Naive thymus-derived CD8-positive, alpha-beta T cell (primary cell): ENCODE results near the gene DLG5. TPM values are rescaled to one million over a fixed set of nuclear protein-coding genes. Genes with fewer than 3 reads are reported as not detected.

Experiments used
- ATAC-seq, 2 donors: fragments of 150-1000 bp; cut with Tn5 transposase in 1 of 2; sonication (Bioruptor Pico), chemical (Tn5 transposase) in 1 of 2; 1 replicate in 1 of 2; 2 replicates in 1 of 2; pipeline ENCODE4 v1.10.0; 2021; ENCODE audit warnings: mild to moderate bottlenecking in 2 of 2, moderate library complexity in 2 of 2
- POLR2A ChIA-PET: fragments of 350-600 bp; sonication (Branson Sonifier 250); formaldehyde crosslinking; loops from one replicate; lab custom pipeline; 2021; ENCODE audit warnings: antibody characterized with exemption; lab: Charles Lee
- DNase-seq, 10 donors: peaks; one replicate each; pipeline versions ENCODE4 v3.0.0 to v3.0.0-alpha.2; 2020 to 2022
- H3K27ac Mint-ChIP-seq, 10 donors: one replicate each; pipeline ENCODE4 v1.8.0; 2020 to 2022; ENCODE audit warnings: mild to moderate bottlenecking in 10 of 10, mixed read lengths in 10 of 10, moderate library complexity in 4 of 10, inconsistent platforms in 1 of 10
- H3K27me3 Mint-ChIP-seq, 5 donors: one replicate each; pipeline ENCODE4 v1.8.0; 2021 to 2022; ENCODE audit warnings: mixed read lengths in 5 of 5
- H3K36me3 Mint-ChIP-seq, 3 donors: one replicate each; pipeline ENCODE4 v1.8.0; 2020 to 2022; ENCODE audit warnings: mixed read lengths in 3 of 3, mild to moderate bottlenecking in 2 of 3, inconsistent platforms in 1 of 3
- H3K4me1 Mint-ChIP-seq, 4 donors: one replicate each; pipeline ENCODE4 v1.8.0; 2021 to 2022; ENCODE audit warnings: mixed read lengths in 4 of 4
- H3K4me3 Mint-ChIP-seq, 10 donors: one replicate each; pipeline ENCODE4 v1.8.0; 2020 to 2022; ENCODE audit warnings: mild to moderate bottlenecking in 10 of 10, mixed read lengths in 10 of 10, moderate library complexity in 6 of 10, inconsistent platforms in 1 of 10
- H3K9me3 Mint-ChIP-seq, 9 donors: one replicate each; pipeline ENCODE4 v1.8.0; 2020 to 2022; ENCODE audit warnings: mixed read lengths in 9 of 9, mild to moderate bottlenecking in 3 of 9, inconsistent platforms in 1 of 9, moderate library complexity in 1 of 9
- polyA plus RNA-seq, 3 donors: library from polyadenylated mRNA; unstranded; fragments of 300-500 nt; fragmentation: Illumina TruSeq; gene quantifications; one replicate each; pipeline ENCODE4 v1.2.3, GENCODE V29; 2021
- total RNA-seq, 8 experiments: library from RNA in 2 of 8; stranded (reverse) in 2 of 8; gene quantifications; one replicate each; pipeline ENCODE4 v1.2.3 and lab custom pipeline; 2021 to 2026

The DLG5 gene
- total and polyA plus RNA-seq, 5 experiments from 2014 or later: 0.04 to 0.55 (median 0.42) TPM; not detected in 1

- ATAC-seq (no peak), DNase-seq (no peak)
- Mint-ChIP-seq H3K27me3 (peaks cover 7 to 10% (median 7%) of the 10 kb centered on the region in 5 donors), H3K4me1 (no peaks in the 10 kb centered on the region), H3K27ac (no peak overlapping the region), H3K36me3 (peaks cover 0 to 10% (median 0%) of the 10 kb centered on the region in 3 donors), H3K4me3 (no peak overlapping the region), H3K9me3 (peaks cover 0 to 3% (median 0%) of the 10 kb centered on the region in 9 donors)
- POLR2A ChIA-PET: no interaction called here
Observed at GRCh38 chr10:77964811-77965210, 38.3 kb upstream of the DLG5 start.

DNA sequence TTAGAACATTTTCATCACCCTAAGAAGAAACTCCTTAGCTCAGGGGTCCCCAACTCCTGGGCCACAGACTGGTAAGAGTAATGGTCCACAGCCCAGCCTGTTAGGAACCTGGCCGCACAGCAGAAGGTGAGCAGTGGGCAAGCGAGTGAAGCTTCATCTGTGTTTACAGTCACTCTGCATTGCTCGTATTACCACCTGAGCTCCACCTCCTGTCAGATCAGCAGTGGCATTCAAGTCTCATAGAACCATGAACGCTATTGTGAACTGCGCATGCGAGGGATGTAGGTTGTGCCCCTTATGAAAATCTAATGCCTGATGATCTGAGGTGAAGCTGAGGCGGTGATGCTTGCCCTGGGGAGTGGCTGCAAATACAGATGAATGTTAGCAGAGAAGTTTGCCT, 37.3 kb upstream of the DLG5 start:
- peak overlapping the region in 1 of 10 donors; percentile 25 for H3K27ac Mint-ChIP-seq
- DNase-seq (no peak), ATAC-seq (no peak)
- H3K4me1 Mint-ChIP-seq: no peaks in the 10 kb centered on the region
- peaks cover 0 to 3% (median 0%) of the 10 kb centered on the region in 9 donors for H3K9me3 Mint-ChIP-seq
- H3K27me3 Mint-ChIP-seq: peaks cover 7 to 14% (median 8%) of the 10 kb centered on the region in 5 donors
- POLR2A ChIA-PET: no interaction called here
- H3K36me3 Mint-ChIP-seq: peaks cover 0 to 10% (median 0%) of the 10 kb centered on the region in 3 donors
- no peak overlapping the region for H3K4me3 Mint-ChIP-seq

- H3K9me3 Mint-ChIP-seq: peaks cover 0 to 3% (median 0%) of the 10 kb centered on the region in 9 donors
- H3K27ac Mint-ChIP-seq: no peak overlapping the region
- peaks cover 8 to 14% (median 10%) of the 10 kb centered on the region in 5 donors for H3K27me3 Mint-ChIP-seq
- DNase-seq (no peak), ATAC-seq (no peak)
- no peaks in the 10 kb centered on the region for H3K4me1 Mint-ChIP-seq
- H3K36me3 Mint-ChIP-seq: peaks cover 0 to 10% (median 0%) of the 10 kb centered on the region in 3 donors
- POLR2A ChIA-PET: no interaction called here
- no peak overlapping the region for H3K4me3 Mint-ChIP-seq
Observed at GRCh38 chr10:77962350-77963146, 36.0 kb upstream of the DLG5 start.

GRCh38 chr10:77961668-77962067, 35.1 kb upstream of the DLG5 start:
- H3K4me1 Mint-ChIP-seq: no peaks in the 10 kb centered on the region
- no peak for ATAC-seq
- H3K27me3 Mint-ChIP-seq: peaks cover 8 to 14% (median 10%) of the 10 kb centered on the region in 5 donors
- H3K27ac Mint-ChIP-seq: no peak overlapping the region
- H3K4me3 Mint-ChIP-seq: no peak overlapping the region
- H3K9me3 Mint-ChIP-seq: peaks cover 0 to 3% (median 0%) of the 10 kb centered on the region in 9 donors
- peaks cover 0 to 10% (median 0%) of the 10 kb centered on the region in 3 donors for H3K36me3 Mint-ChIP-seq
- DNase-seq: no peak
- POLR2A ChIA-PET: no interaction called here

GRCh38 chr10:77960829-77961329, 34.3 kb upstream of the DLG5 start:
- no peak for ATAC-seq
- H3K27me3 Mint-ChIP-seq: peaks cover 8 to 16% (median 10%) of the 10 kb centered on the region in 5 donors
- H3K4me1 Mint-ChIP-seq: no peaks in the 10 kb centered on the region
- no peak overlapping the region for H3K4me3 Mint-ChIP-seq
- H3K9me3 Mint-ChIP-seq: peaks cover 0 to 3% (median 0%) of the 10 kb centered on the region in 9 donors
- DNase-seq: no peak
- peaks cover 0 to 10% (median 0%) of the 10 kb centered on the region in 3 donors for H3K36me3 Mint-ChIP-seq
- H3K27ac Mint-ChIP-seq: no peak overlapping the region
- POLR2A ChIA-PET: no interaction called here

- Mint-ChIP-seq H3K27me3 (peaks cover 7 to 17% (median 8%) of the 10 kb centered on the region in 5 donors), H3K27ac (no peak overlapping the region)
Observed at GRCh38 chr10:77959887-77960455, 33.4 kb upstream of the DLG5 start.

DNA sequence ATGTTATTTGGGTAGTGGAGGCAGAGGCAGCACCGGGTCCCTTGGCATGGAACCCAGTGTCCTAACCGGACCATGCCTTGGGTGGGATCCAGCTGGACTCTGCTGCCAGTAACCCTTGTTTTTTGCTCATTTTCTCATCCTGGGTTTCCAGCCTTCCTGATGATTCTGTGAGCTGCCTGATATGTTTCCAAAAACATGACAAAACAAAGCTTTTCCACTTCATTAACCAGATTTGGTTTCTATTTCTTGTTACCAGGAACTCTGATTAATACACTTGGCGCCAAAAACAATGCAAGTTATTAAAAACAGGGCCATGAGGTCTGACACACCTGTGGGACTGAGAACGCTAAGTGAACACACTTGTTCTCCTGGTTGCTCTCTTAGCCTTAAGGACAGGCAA, 32.8 kb upstream of the DLG5 start:
- DNase-seq (no peak), ATAC-seq (no peak)
- H3K9me3 Mint-ChIP-seq: no peaks in the 10 kb centered on the region
- no peak overlapping the region for H3K4me3 Mint-ChIP-seq
- no peak overlapping the region for H3K27ac Mint-ChIP-seq
- peaks cover 1 to 14% (median 5%) of the 10 kb centered on the region in 5 donors for H3K27me3 Mint-ChIP-seq
- no peaks in the 10 kb centered on the region for H3K4me1 Mint-ChIP-seq
- POLR2A ChIA-PET: no interaction called here
- H3K36me3 Mint-ChIP-seq: peaks cover 0 to 5% (median 0%) of the 10 kb centered on the region in 3 donors

More at GRCh38 chr10:77959887-77960455, 33.4 kb upstream of the DLG5 start:
- H3K4me3 Mint-ChIP-seq: no peak overlapping the region
- H3K4me1 Mint-ChIP-seq: no peaks in the 10 kb centered on the region
- ATAC-seq: no peak
- peaks cover 0 to 9% (median 0%) of the 10 kb centered on the region in 3 donors for H3K36me3 Mint-ChIP-seq
- POLR2A ChIA-PET: no interaction called here
- no peak for DNase-seq
- H3K9me3 Mint-ChIP-seq: peaks cover 0 to 3% (median 0%) of the 10 kb centered on the region in 9 donors

- Mint-ChIP-seq H3K27ac (no peak overlapping the region), H3K4me1 (no peaks in the 10 kb centered on the region), H3K27me3 (peaks cover 5 to 15% (median 7%) of the 10 kb centered on the region in 5 donors), H3K36me3 (peaks cover 0 to 11% (median 11%) of the 10 kb centered on the region in 3 donors), H3K9me3 (peaks cover 0 to 31% (median 21%) of the 10 kb centered on the region in 9 donors), H3K4me3 (no peak overlapping the region)
- DNase-seq (no peak), ATAC-seq (no peak)
- POLR2A ChIA-PET: no interaction called here
Observed at GRCh38 chr10:77955136-77955535, 28.6 kb upstream of the DLG5 start.

DNA sequence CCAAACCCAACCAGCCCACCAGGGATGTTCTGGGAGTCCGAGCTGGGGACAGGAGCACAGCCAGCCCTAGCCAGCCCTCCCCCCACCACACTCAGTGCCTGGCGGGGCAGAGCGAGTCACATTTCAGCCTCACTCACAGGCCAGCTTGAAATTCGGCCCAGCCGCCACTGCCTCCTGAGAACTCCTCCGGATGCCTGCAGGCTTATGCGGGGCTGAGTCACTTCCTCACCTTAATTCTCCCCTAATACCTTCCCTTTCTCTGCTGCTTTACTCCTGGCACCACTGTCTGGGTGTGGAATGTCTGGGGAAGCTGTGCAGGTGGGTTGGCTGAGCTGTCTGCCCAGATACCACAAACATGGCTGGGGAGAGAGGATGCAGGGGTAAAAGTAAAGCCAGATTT, 22.6 kb upstream of the DLG5 start:
- peaks cover 0 to 11% (median 11%) of the 10 kb centered on the region in 3 donors for H3K36me3 Mint-ChIP-seq

GRCh38 chr10:77946084-77946483, 19.5 kb upstream of the DLG5 start:
- no peak overlapping the region for H3K4me3 Mint-ChIP-seq
- POLR2A ChIA-PET: no interaction called here
- H3K4me1 Mint-ChIP-seq: no peaks in the 10 kb centered on the region
- ATAC-seq (no peak), DNase-seq (no peak)
- H3K9me3 Mint-ChIP-seq: peaks cover 0 to 19% (median 10%) of the 10 kb centered on the region in 9 donors
- peaks cover 0 to 8% (median 7%) of the 10 kb centered on the region in 3 donors for H3K36me3 Mint-ChIP-seq
- H3K27ac Mint-ChIP-seq: no peak overlapping the region
- peaks cover 10 to 47% (median 21%) of the 10 kb centered on the region in 5 donors for H3K27me3 Mint-ChIP-seq

More for the DNA sequence above, 22.6 kb upstream of the DLG5 start:
- ATAC-seq (no peak), DNase-seq (no peak)
- Mint-ChIP-seq H3K27ac (no peak overlapping the region), H3K4me1 (no peaks in the 10 kb centered on the region), H3K27me3 (peaks cover 8 to 36% (median 26%) of the 10 kb centered on the region in 5 donors), H3K4me3 (no peak overlapping the region), H3K9me3 (peaks cover 0 to 39% (median 23%) of the 10 kb centered on the region in 9 donors)
- POLR2A ChIA-PET: no interaction called here

- POLR2A ChIA-PET: no interaction called here
- Mint-ChIP-seq H3K4me1 (no peaks in the 10 kb centered on the region), H3K36me3 (no peaks in the 10 kb centered on the region), H3K4me3 (no peak overlapping the region), H3K27me3 (peaks cover 7 to 33% (median 26%) of the 10 kb centered on the region in 5 donors), H3K9me3 (peaks cover 0 to 3% (median 0%) of the 10 kb centered on the region in 9 donors), H3K27ac (no peak overlapping the region)
- DNase-seq (no peak), ATAC-seq (no peak)
Observed at GRCh38 chr10:77944519-77944918, 18.0 kb upstream of the DLG5 start.

GRCh38 chr10:77943121-77943901, 16.8 kb upstream of the DLG5 start:
- no peak for ATAC-seq
- peak overlapping the region in 1 of 10 donors; percentile 29 for H3K27ac Mint-ChIP-seq
- peaks cover 7 to 22% (median 19%) of the 10 kb centered on the region in 5 donors for H3K27me3 Mint-ChIP-seq
- no peak overlapping the region for H3K4me3 Mint-ChIP-seq
- no peaks in the 10 kb centered on the region for H3K4me1 Mint-ChIP-seq
- H3K9me3 Mint-ChIP-seq: no peaks in the 10 kb centered on the region
- no peaks in the 10 kb centered on the region for H3K36me3 Mint-ChIP-seq
- no peak for DNase-seq
- POLR2A ChIA-PET: no interaction called here
